B cell (primary cell): ENCODE data around the gene ATG13.

Experiments used
- EZH2 ChIP-seq: IDR thresholded peaks from 2 replicates; pipeline ENCODE4 v1.6.1; 2012; ENCODE audit warnings: borderline replicate concordance, low read depth, mild to moderate bottlenecking, moderate library complexity, low read length; ENCODE audit not compliant: insufficient read depth, poor library complexity, severe bottlenecking
- TF ChIP-seq, protein P1 (sequence below): fragments of 200-600 bp; IDR thresholded peaks from one replicate; pipeline ENCODE4 v1.8.0; 2022; ENCODE audit warnings: antibody characterized with exemption, mild to moderate bottlenecking

- TF ChIP-seq, protein P1, sequence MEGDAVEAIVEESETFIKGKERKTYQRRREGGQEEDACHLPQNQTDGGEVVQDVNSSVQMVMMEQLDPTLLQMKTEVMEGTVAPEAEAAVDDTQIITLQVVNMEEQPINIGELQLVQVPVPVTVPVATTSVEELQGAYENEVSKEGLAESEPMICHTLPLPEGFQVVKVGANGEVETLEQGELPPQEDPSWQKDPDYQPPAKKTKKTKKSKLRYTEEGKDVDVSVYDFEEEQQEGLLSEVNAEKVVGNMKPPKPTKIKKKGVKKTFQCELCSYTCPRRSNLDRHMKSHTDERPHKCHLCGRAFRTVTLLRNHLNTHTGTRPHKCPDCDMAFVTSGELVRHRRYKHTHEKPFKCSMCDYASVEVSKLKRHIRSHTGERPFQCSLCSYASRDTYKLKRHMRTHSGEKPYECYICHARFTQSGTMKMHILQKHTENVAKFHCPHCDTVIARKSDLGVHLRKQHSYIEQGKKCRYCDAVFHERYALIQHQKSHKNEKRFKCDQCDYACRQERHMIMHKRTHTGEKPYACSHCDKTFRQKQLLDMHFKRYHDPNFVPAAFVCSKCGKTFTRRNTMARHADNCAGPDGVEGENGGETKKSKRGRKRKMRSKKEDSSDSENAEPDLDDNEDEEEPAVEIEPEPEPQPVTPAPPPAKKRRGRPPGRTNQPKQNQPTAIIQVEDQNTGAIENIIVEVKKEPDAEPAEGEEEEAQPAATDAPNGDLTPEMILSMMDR = no peak
- TF ChIP-seq EZH2 = no peak
Observed at GRCh38 chr11:46673713-46674462, 56.5 kb downstream of the ATG13 start.
